ENCODE data around the gene KCNF1. TPM values are rescaled to one million over a fixed set of nuclear protein-coding genes. Genes with fewer than 3 reads are reported as not detected.

KCNF1 gene
- total RNA-seq, 1 donor from 2014 or later: 3.1 TPM

- no peaks in the 10 kb centered on the region for H3K36me3 ChIP-seq (ENCODE audit: control insufficient read depth, insufficient read depth, low read length)
- no peak for TF ChIP-seq CTCF (IDR thresholded peaks at IDR 0.05; ENCODE audit: insufficient read depth, low read length, poor library complexity, severe bottlenecking)
- peaks cover 2% of the 10 kb centered on the region for H3K27me3 ChIP-seq (ENCODE audit: control insufficient read depth, insufficient read depth, low read length)
- DNase-seq (ENCODE audit: low read depth): no peak
- H3K4me3 ChIP-seq (ENCODE audit: low read depth, low read length): no peak overlapping the region
Observed at GRCh38 chr2:10883066-10883465, 28.7 kb upstream of the KCNF1 start.

GRCh38 chr2:10883801-10884478, 27.8 kb upstream of the KCNF1 start:
- Histone ChIP-seq H3K4me3 (ENCODE audit: low read depth, low read length) (no peak overlapping the region), H3K36me3 (ENCODE audit: control insufficient read depth, insufficient read depth, low read length) (no peaks in the 10 kb centered on the region), H3K27me3 (ENCODE audit: control insufficient read depth, insufficient read depth, low read length) (peaks cover 2% of the 10 kb centered on the region)
- no peak for DNase-seq (ENCODE audit: low read depth)
- TF ChIP-seq CTCF (IDR thresholded peaks at IDR 0.05; ENCODE audit: insufficient read depth, low read length, poor library complexity, severe bottlenecking): no peak

- DNase-seq (ENCODE audit: low read depth): no peak
- Histone ChIP-seq H3K4me3 (ENCODE audit: low read depth, low read length) (no peak overlapping the region), H3K27me3 (ENCODE audit: control insufficient read depth, insufficient read depth, low read length) (peaks cover 6% of the 10 kb centered on the region), H3K36me3 (ENCODE audit: control insufficient read depth, insufficient read depth, low read length) (no peaks in the 10 kb centered on the region)
- no peak for TF ChIP-seq CTCF (IDR thresholded peaks at IDR 0.05; ENCODE audit: insufficient read depth, low read length, poor library complexity, severe bottlenecking)
Observed at GRCh38 chr2:10884574-10884975, 27.2 kb upstream of the KCNF1 start.

GRCh38 chr2:10885094-10885860, 26.5 kb upstream of the KCNF1 start:
- H3K4me3 ChIP-seq (ENCODE audit: low read depth, low read length): no peak overlapping the region
- H3K36me3 ChIP-seq (ENCODE audit: control insufficient read depth, insufficient read depth, low read length): no peaks in the 10 kb centered on the region
- no peak for DNase-seq (ENCODE audit: low read depth)
- peaks cover 9% of the 10 kb centered on the region for H3K27me3 ChIP-seq (ENCODE audit: control insufficient read depth, insufficient read depth, low read length)
- TF ChIP-seq CTCF (IDR thresholded peaks at IDR 0.05; ENCODE audit: insufficient read depth, low read length, poor library complexity, severe bottlenecking): no peak

GRCh38 chr2:10887476-10887875, 24.3 kb upstream of the KCNF1 start:
- Histone ChIP-seq H3K36me3 (ENCODE audit: control insufficient read depth, insufficient read depth, low read length) (no peaks in the 10 kb centered on the region), H3K27me3 (ENCODE audit: control insufficient read depth, insufficient read depth, low read length) (peaks cover 14% of the 10 kb centered on the region), H3K4me3 (ENCODE audit: low read depth, low read length) (no peak overlapping the region)
- no peak for TF ChIP-seq CTCF (IDR thresholded peaks at IDR 0.05; ENCODE audit: insufficient read depth, low read length, poor library complexity, severe bottlenecking)
- no peak for DNase-seq (ENCODE audit: low read depth)

Data from kidney epithelial cell (primary cell).